ENCODE data around the gene CDHR1.

Gene CDHR1

DNA sequence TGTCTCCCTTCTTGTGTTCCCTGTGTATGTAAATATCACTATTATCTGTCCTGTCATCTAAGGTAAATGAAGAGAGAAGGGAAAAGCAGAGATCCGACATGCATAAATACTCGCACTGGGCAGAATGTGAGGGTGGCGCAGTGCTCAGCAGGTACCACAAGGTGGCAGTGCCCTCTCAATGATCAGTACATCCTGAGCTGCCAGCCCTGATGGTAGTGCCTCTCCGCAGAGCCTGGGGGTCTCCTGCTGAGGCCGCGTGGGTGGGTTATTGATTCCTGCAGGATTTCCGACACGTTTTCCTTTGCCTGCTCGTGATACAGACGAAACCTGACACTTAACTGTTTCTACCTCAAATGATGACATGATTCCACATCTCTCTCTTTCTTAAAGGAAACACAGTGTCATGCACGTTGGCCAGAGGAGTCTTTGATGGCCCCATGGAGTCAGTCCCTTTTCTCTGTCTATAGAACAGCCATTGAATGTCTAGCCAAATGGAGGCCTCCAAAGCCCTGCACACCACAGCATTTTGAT lies 70.3 kb downstream of the CDHR1 start:
- peak; percentile 40 to 41 for DNase-seq (ENCODE audit: low read depth in 2 of 2)

DNA sequence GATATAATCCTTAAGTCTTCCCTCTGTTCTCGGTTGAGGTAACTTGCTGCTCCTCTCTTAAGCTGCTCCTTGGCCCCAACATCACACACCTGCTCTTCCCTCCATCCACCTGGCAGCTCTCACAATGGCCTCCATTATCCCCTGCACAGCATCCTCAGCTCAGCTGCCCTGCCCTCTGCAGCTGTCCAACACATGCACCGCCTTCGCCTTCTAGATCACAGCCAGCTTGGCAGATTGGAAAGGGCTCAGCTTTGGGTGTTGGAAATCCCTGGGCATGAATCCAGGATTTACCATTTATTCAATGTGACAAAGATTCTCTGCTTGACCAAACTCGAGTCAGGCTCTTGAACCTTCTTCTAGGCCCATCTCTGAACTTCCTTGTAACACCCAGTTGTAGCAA lies 71.1 kb downstream of the CDHR1 start:
- DNase-seq (ENCODE audit: low read depth in 2 of 2) = no peak

DNA sequence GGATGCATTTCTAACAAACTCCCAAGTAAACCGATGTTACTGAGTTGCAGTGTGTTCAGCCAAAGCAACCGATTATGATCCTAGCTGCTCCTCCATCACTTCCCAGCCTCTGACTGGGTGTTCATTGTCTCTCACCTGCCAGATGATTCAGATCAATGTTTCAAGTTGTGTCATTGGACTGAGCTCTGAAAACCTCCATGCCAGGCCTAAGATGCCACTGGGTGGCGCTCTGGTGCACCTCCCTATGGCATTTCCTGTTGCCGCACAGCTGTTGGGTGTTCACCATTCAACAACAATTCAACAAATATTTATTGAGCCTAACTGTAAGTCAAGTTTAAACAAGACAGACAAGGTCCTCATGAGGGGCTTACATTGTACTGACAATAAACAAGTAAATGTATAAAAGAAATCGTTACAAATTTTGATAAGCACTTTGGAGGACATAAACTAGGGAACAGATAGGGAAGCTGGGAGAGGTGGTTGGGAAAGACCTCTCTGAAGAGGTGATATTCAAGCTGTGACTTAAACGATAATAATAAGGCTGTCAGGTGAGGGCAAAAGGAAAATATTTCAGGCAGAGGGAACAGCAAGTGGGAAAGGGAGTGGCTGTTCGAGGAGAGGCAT lies 73.3 kb downstream of the CDHR1 start:
- DNase-seq (ENCODE audit: low read depth in 2 of 2) = peak; percentile 23 to 27

DNA sequence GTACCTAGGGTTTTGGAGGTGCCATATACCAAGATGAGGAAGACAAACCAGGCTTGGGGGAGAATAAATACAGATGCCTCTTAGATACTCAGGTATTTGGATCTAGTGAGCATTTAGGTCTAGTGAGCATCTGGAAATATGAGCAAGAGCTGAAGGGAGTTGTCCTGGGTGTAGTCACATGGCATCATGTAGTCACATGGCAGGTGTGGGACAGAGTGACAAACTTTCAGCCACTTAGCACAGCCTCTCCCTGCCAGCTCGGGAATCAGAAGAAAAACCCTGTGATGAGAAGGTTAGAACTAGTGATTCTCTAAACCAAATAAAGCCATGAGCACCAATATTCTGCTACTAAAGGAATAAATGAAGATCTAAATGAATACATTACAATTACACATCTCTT lies 74.8 kb downstream of the CDHR1 start:
- DNase-seq (ENCODE audit: low read depth in 2 of 2) = no peak

Data from stimulated activated CD8-positive, alpha-beta memory T cell treated with anti-CD3 and anti-CD28 coated beads, Interleukin-15, amount 100 ng/mL, for 4 hours (primary cell).